DND-41 (cell line): ENCODE results near the gene PERM1.

ENCODE experiments used
- EZH2 ChIP-seq: IDR thresholded peaks from 3 replicates; pipeline ENCODE4 v1.6.1; 2012; ENCODE audit warnings: borderline replicate concordance, low read depth, mild to moderate bottlenecking, moderate library complexity, low read length, inconsistent platforms; ENCODE audit not compliant: severe bottlenecking
- TF ChIP-seq, protein P1 (sequence below): IDR thresholded peaks from 2 replicates; pipeline ENCODE4 v1.5.1; 2012; ENCODE audit warnings: borderline replicate concordance, low read length, moderate library complexity, mild to moderate bottlenecking; ENCODE audit not compliant: poor library complexity, severe bottlenecking; ENCODE audit errors: extremely low read depth

DNA sequence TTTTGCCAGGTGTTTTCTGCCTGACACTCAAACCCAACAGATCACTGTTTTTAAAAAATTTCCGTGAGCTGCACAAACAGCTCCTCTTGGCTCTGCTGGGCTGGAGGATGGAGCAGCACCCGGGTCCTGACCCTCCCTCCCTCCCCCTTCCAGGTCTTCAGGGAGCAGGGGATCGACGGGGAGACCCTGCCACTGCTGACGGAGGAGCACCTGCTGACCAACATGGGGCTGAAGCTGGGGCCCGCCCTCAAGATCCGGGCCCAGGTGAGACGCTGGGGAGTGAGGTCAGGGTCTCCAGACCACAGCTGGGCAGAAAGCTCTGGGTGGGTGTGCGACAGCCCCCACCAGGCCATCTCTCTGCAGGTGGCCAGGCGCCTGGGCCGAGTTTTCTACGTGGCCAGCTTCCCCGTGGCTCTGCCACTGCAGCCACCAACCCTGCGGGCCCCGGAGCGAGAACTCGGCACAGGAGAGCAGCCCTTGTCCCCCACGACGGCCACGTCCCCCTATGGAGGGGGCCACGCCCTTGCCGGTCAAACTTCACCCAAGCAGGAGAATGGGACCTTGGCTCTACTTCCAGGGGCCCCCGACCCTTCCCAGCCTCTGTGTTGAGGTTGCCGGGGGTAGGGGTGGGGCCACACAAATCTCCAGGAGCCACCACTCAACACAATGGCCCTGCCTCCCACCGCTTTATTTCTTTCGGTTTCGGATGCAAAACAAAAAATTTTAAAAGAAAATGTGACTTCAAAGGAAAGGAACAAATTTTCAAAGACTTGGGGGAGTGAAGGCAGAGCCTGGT is 38.1 kb downstream of the PERM1 start:
- TF ChIP-seq, protein P1, sequence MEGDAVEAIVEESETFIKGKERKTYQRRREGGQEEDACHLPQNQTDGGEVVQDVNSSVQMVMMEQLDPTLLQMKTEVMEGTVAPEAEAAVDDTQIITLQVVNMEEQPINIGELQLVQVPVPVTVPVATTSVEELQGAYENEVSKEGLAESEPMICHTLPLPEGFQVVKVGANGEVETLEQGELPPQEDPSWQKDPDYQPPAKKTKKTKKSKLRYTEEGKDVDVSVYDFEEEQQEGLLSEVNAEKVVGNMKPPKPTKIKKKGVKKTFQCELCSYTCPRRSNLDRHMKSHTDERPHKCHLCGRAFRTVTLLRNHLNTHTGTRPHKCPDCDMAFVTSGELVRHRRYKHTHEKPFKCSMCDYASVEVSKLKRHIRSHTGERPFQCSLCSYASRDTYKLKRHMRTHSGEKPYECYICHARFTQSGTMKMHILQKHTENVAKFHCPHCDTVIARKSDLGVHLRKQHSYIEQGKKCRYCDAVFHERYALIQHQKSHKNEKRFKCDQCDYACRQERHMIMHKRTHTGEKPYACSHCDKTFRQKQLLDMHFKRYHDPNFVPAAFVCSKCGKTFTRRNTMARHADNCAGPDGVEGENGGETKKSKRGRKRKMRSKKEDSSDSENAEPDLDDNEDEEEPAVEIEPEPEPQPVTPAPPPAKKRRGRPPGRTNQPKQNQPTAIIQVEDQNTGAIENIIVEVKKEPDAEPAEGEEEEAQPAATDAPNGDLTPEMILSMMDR = no peak
- TF ChIP-seq EZH2 = no peak
